ENCODE measurements around the gene NTRK2.

The NTRK2 gene

DNA sequence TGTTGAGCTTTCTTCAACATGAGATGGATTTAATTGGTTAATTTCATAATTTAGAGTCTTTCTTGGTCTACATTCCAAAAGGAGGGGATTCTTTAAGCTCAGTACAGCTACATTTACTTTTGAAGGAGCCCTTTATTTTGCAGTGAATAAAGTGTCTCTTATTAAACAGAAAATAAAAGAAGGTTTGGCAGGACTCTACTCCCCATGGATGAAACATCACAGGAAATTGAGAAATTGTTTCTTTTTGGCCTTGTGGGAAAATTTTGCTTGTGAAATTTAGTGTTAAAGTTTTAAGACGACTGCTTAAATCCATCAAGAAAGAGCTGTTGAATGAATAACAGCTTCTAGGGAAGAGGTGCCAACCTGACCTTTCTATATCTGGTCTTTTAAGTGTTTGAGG is 187.7 kb downstream of the NTRK2 start:
- ChIA-PET POLR2A (interaction anchor here (0.7 kb wide), 1 partner anchor 461 kb away, joined by 3 read pairs; no protein-coding TSS in a partner anchor), CTCF (interaction anchor here (0.7 to 1.5 kb wide), 3 partner anchors 76 to 460 kb away, joined by 3 to 4 read pairs (median 3); no protein-coding TSS in a partner anchor)
- Histone ChIP-seq H3K9me3 (ENCODE audit: control insufficient read depth, insufficient read depth, low read depth, low read length) (no peaks in the 10 kb centered on the region), H3K36me3 (ENCODE audit: control insufficient read depth in 2 of 2, insufficient read depth in 1 of 2, low read length in 2 of 2) (no peaks in the 10 kb centered on the region), H3K4me3 (ENCODE audit: low read depth, low read length) (no peak overlapping the region), H3K4me1 (ENCODE audit: control insufficient read depth, insufficient read depth, low read length) (0 out of 2 replicates have a peak, but pooled peaks cover 3% of the 10 kb centered on the region), H3K27ac (ENCODE audit: extremely low read depth, low read depth, low read length) (no peak overlapping the region)
- TF ChIP-seq, protein P1, sequence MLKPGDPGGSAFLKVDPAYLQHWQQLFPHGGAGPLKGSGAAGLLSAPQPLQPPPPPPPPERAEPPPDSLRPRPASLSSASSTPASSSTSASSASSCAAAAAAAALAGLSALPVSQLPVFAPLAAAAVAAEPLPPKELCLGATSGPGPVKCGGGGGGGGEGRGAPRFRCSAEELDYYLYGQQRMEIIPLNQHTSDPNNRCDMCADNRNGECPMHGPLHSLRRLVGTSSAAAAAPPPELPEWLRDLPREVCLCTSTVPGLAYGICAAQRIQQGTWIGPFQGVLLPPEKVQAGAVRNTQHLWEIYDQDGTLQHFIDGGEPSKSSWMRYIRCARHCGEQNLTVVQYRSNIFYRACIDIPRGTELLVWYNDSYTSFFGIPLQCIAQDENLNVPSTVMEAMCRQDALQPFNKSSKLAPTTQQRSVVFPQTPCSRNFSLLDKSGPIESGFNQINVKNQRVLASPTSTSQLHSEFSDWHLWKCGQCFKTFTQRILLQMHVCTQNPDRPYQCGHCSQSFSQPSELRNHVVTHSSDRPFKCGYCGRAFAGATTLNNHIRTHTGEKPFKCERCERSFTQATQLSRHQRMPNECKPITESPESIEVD (tag by site-specific recombination; IDR thresholded peaks at IDR 0.05): no peak
- TF ChIP-seq EGR2 (tag by site-specific recombination; IDR thresholded peaks at IDR 0.05; ENCODE audit: low read depth) (no peak), ZSCAN30 (tag by site-specific recombination; IDR thresholded peaks at IDR 0.05) (no peak), ZNF239 (tag by site-specific recombination; IDR thresholded peaks at IDR 0.05) (no peak), ZNF677 (tag by site-specific recombination; IDR thresholded peaks at IDR 0.05) (no peak), ZNF501 (tag by site-specific recombination; IDR thresholded peaks at IDR 0.05) (no peak), ZSCAN23 (tag by site-specific recombination; IDR thresholded peaks at IDR 0.05) (no peak)

DNA sequence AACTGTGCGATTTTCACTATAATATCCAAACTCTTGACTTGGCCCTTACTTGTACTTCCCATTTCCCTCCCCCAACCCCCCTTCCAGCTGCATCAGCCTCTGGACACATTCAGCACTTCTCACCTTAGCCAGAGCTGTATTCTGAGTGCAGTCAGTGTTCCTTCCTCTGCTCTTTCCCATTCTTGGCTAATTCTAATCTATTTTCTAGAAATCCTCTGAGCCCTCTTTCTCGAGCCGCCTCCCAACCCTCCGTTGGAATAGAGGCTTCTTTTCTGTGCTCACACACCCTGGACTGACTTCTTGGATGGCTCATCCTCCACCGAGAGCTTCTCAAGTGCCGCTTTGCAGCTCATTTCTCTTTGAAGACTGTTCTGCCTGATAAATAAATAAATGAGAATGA is 188.8 kb downstream of the NTRK2 start:
- ChIA-PET CTCF (interaction anchor here (0.9 to 1.5 kb wide), 2 partner anchors 75 to 461 kb away, joined by 3 to 4 read pairs; no protein-coding TSS in a partner anchor), POLR2A (no interaction called here)
- H3K4me3 ChIP-seq (ENCODE audit: low read depth, low read length): no peak overlapping the region
- H3K4me1 ChIP-seq (ENCODE audit: control insufficient read depth, insufficient read depth, low read length): no peaks in the 10 kb centered on the region; the same call in 1 of the 2 replicates
- no peaks in the 10 kb centered on the region for H3K9me3 ChIP-seq (ENCODE audit: control insufficient read depth, insufficient read depth, low read depth, low read length)
- H3K27ac ChIP-seq (ENCODE audit: extremely low read depth, low read depth, low read length): no peak overlapping the region
- no peaks in the 10 kb centered on the region for H3K36me3 ChIP-seq (ENCODE audit: control insufficient read depth in 2 of 2, insufficient read depth in 1 of 2, low read length in 2 of 2)
- TF ChIP-seq ZNF544 (tag by site-specific recombination; IDR thresholded peaks at IDR 0.05) (no peak), ZNF521 (tag by site-specific recombination; IDR thresholded peaks at IDR 0.05) (no peak), ZFP41 (tag by site-specific recombination; IDR thresholded peaks at IDR 0.05; ENCODE audit: borderline replicate concordance) (no peak), ZNF501 (tag by site-specific recombination; IDR thresholded peaks at IDR 0.05) (no peak)
- TF ChIP-seq, protein P2, sequence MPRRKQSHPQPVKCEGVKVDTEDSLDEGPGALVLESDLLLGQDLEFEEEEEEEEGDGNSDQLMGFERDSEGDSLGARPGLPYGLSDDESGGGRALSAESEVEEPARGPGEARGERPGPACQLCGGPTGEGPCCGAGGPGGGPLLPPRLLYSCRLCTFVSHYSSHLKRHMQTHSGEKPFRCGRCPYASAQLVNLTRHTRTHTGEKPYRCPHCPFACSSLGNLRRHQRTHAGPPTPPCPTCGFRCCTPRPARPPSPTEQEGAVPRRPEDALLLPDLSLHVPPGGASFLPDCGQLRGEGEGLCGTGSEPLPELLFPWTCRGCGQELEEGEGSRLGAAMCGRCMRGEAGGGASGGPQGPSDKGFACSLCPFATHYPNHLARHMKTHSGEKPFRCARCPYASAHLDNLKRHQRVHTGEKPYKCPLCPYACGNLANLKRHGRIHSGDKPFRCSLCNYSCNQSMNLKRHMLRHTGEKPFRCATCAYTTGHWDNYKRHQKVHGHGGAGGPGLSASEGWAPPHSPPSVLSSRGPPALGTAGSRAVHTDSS (tag by site-specific recombination; IDR thresholded peaks at IDR 0.05): no peak
- TF ChIP-seq, protein P3, sequence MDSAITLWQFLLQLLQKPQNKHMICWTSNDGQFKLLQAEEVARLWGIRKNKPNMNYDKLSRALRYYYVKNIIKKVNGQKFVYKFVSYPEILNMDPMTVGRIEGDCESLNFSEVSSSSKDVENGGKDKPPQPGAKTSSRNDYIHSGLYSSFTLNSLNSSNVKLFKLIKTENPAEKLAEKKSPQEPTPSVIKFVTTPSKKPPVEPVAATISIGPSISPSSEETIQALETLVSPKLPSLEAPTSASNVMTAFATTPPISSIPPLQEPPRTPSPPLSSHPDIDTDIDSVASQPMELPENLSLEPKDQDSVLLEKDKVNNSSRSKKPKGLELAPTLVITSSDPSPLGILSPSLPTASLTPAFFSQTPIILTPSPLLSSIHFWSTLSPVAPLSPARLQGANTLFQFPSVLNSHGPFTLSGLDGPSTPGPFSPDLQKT (IDR thresholded peaks at IDR 0.05; ENCODE audit: borderline replicate concordance, low read depth, low read length): no peak

DNA sequence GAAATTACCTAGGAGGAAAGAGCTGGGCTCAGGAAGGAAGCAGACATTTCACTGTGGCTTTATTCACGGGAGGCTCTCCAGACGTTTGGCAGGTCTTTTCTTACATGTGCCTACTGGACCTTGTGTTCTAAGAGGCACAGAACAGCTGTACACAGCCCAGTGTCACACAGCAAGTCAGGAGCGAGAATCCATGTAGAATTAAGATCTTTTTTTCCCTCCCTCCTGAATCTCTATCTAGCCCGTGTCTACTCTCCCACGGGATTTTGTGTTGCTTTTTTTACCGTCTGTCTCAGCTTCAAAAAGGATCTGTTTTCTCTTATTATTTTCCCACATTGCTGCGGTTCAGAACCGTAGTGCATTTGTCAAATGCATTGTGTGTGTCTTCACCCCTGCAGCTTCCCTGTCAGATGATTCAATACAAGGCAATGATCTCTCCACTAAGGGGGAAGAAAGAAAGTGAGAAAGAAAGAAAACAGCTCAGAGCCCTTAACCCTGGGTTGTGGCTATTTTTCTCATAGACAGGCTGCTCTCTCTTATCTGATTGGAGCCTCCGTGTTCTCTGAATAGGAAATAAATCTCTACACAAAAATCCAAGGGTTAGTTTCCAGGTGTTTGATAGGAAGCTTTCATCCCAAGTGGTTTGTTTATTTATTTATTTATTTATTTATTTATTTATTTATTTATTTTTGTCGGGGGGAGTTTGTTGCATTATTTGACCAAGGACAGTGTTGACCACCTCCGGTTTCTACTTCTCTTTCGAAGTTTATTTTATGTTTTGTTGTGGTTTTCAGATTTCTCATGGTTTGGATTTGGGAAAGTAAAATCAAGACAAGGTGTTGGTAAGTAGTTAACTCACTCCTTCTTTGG is 191.0 kb downstream of the NTRK2 start:
- Histone ChIP-seq H3K4me3 (ENCODE audit: low read depth, low read length) (no peak overlapping the region), H3K4me1 (ENCODE audit: control insufficient read depth, insufficient read depth, low read length) (no peaks in the 10 kb centered on the region; the same call in 1 of the 2 replicates), H3K9me3 (ENCODE audit: control insufficient read depth, insufficient read depth, low read depth, low read length) (no peaks in the 10 kb centered on the region), H3K36me3 (ENCODE audit: control insufficient read depth in 2 of 2, insufficient read depth in 1 of 2, low read length in 2 of 2) (no peaks in the 10 kb centered on the region), H3K27ac (ENCODE audit: extremely low read depth, low read depth, low read length) (no peak overlapping the region)
- CTCF ChIA-PET: interaction anchor here (0.6 to 1.2 kb wide), 3 partner anchors 46 to 72 kb away, joined by 3 to 4 read pairs (median 3); no protein-coding TSS in a partner anchor
- POLR2A ChIA-PET: no interaction called here
- TF ChIP-seq ZNF747 (tag by site-specific recombination; IDR thresholded peaks at IDR 0.05): no peak
- no peak for TF ChIP-seq OVOL3 (tag by site-specific recombination; IDR thresholded peaks at IDR 0.05)
- TF ChIP-seq, protein P4, sequence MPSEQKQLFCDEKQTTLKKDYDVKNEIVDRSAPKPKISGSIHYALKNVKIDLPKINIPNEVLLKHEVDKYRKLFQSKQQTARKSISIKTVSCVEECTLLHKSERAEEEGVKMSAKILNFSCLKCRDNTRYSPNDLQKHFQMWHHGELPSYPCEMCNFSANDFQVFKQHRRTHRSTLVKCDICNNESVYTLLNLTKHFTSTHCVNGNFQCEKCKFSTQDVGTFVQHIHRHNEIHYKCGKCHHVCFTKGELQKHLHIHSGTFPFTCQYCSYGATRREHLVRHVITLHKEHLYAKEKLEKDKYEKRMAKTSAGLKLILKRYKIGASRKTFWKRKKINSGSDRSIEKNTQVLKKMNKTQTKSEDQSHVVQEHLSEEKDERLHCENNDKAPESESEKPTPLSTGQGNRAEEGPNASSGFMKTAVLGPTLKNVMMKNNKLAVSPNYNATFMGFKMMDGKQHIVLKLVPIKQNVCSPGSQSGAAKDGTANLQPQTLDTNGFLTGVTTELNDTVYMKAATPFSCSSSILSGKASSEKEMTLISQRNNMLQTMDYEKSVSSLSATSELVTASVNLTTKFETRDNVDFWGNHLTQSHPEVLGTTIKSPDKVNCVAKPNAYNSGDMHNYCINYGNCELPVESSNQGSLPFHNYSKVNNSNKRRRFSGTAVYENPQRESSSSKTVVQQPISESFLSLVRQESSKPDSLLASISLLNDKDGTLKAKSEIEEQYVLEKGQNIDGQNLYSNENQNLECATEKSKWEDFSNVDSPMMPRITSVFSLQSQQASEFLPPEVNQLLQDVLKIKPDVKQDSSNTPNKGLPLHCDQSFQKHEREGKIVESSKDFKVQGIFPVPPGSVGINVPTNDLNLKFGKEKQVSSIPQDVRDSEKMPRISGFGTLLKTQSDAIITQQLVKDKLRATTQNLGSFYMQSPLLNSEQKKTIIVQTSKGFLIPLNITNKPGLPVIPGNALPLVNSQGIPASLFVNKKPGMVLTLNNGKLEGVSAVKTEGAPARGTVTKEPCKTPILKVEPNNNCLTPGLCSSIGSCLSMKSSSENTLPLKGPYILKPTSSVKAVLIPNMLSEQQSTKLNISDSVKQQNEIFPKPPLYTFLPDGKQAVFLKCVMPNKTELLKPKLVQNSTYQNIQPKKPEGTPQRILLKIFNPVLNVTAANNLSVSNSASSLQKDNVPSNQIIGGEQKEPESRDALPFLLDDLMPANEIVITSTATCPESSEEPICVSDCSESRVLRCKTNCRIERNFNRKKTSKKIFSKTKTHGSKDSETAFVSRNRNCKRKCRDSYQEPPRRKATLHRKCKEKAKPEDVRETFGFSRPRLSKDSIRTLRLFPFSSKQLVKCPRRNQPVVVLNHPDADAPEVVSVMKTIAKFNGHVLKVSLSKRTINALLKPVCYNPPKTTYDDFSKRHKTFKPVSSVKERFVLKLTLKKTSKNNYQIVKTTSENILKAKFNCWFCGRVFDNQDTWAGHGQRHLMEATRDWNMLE (tag by site-specific recombination; conservative IDR thresholded peaks at IDR 0.05; ENCODE audit: low read depth): peak; percentile 91
- no peak for TF ChIP-seq ZSCAN23 (tag by site-specific recombination; IDR thresholded peaks at IDR 0.05)
- 0 out of 2 replicates have a peak, but pooled peaks have one; percentile 28 for TF ChIP-seq ZBTB21 (tag by site-specific recombination; IDR thresholded peaks at IDR 0.05)

All from HEK293 (cell line).